Prostate gland (tissue), 2 donors: ENCODE data around the gene FUZ. TPM values are rescaled to one million over a fixed set of nuclear protein-coding genes. Genes with fewer than 3 reads are reported as not detected.

Experiments
- DNase-seq: peaks from one replicate; pipeline ENCODE4 v3.0.0-alpha.2; 2019; ENCODE audit warnings: low spot score
- H3K27ac ChIP-seq, 2 donors: fragments of 200-600 bp; sonication (generic); 2 replicates each; pipeline ENCODE4 v1.5.1; 2017 to 2019
- H3K27me3 ChIP-seq: fragments of 200-600 bp; sonication (generic); replicated peaks from 2 replicates; pipeline ENCODE4 v1.5.1; 2019; ENCODE audit not compliant: insufficient read depth
- H3K36me3 ChIP-seq, 2 donors: fragments of 200-600 bp; sonication (generic); 1 replicate in 1 of 2; 2 replicates in 1 of 2; pipeline versions ENCODE4 v1.5.1 to v1.8.1; 2017 to 2019
- H3K4me1 ChIP-seq: fragments of 200-600 bp; sonication (generic); replicated peaks from 2 replicates; pipeline ENCODE4 v1.5.1; 2019
- H3K4me3 ChIP-seq, 2 donors: fragments of 200-600 bp; sonication (generic); 2 replicates each; pipeline ENCODE4 v1.5.1; 2017 to 2019
- H3K9me3 ChIP-seq: fragments of 200-600 bp; sonication (generic); 2 replicates; pipeline ENCODE4 v1.5.1; 2017
- CTCF ChIP-seq, 4 experiments: fragments of 200-600 bp in 2 of 4; fragments of 450-650 bp in 2 of 4; sonication (generic) in 2 of 4; IDR thresholded peaks; 1 replicate in 3 of 4; 2 replicates in 1 of 4; pipeline ENCODE4 v1.5.1; 2016 to 2019; ENCODE audit warnings: antibody characterized with exemption in 4 of 4, mild to moderate bottlenecking in 2 of 4, moderate library complexity in 2 of 4
- POLR2A ChIP-seq: fragments of 450-650 bp; IDR thresholded peaks from one replicate; pipeline ENCODE4 v1.6.1; 2016; ENCODE audit warnings: antibody characterized with exemption, mild to moderate bottlenecking
- POLR2AphosphoS5 ChIP-seq: sonication (generic); formaldehyde crosslinking; IDR thresholded peaks from one replicate; pipeline ENCODE4 v1.6.1; 2017; ENCODE audit warnings: antibody characterized with exemption
- WGBS: methylation state at CpG from one replicate; pipeline ENCODE4 v1.1.5; 2018; 5-methylcytosine and 5-hydroxymethylcytosine counted together
- intact Hi-C: fragments of 100-400 bp; cut with DNase I; formaldehyde crosslinking; loops from one replicate; pipeline ENCODE4 v1.14.2; 2022
- total RNA-seq, 2 donors: library from RNA; depleted of rRNA; stranded (reverse); fragments of >200 nt; gene quantifications; one replicate each; pipeline ENCODE4 v1.1.0, GENCODE V29; 2016

Gene FUZ
- total RNA-seq, 2 donors from 2014 or later, result 39.2 to 45.4 TPM

- TF ChIP-seq POLR2A (no peak), POLR2AphosphoS5 (no peak), CTCF (IDR thresholded peaks at IDR 0.05) (no peak)
- Histone ChIP-seq H3K27ac (no peak overlapping the region), H3K36me3 (peaks cover 12 to 20% of the 10 kb centered on the region in 2 donors), H3K27me3 (no peaks in the 10 kb centered on the region), H3K4me1 (no peaks in the 10 kb centered on the region), H3K9me3 (no peaks in the 10 kb centered on the region), H3K4me3 (no peak overlapping the region)
- no peak for DNase-seq
- WGBS, result 92% methylated on average over 22 of the region's 22 CpGs
- intact Hi-C loops, result no loop called here
Measured at GRCh38 chr19:49792829-49793560, 20.1 kb downstream of the FUZ start.

DNA sequence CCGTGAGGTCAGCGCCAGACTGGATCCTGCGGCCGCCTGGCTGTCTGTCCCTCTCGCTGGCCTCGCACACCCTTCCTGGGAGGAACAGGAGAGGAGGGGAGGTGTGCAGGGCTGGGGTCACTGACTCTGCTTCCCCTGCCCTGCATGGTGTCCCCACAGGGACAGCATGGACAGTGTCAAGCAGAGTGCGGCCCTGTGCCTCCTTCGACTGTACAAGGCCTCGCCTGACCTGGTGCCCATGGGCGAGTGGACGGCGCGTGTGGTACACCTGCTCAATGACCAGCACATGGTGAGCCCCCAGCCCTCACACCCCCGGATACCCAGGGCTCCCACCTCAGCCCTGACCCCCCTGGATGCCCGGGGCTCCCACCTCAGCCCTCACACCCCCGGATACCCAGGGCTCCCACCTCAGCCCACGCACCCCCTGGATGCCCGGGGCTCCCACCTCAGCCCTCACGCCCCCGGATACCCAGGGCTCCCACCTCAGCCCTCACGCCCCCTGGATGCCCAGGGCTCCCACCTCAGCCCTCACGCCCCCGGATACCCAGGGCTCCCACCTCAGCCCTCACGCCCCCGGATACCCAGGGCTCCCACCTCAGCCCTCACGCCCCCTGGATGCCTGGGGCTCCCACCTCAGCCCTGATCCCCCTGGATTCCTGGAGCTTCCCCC, 21.2 kb downstream of the FUZ start:
- no peak overlapping the region for H3K4me3 ChIP-seq
- H3K9me3 ChIP-seq, result no peaks in the 10 kb centered on the region
- H3K27ac ChIP-seq, result no peak overlapping the region
- H3K4me1 ChIP-seq, result no peaks in the 10 kb centered on the region
- TF ChIP-seq POLR2AphosphoS5 (no peak), CTCF (IDR thresholded peaks at IDR 0.05) (no peak), POLR2A (no peak)
- WGBS, result 94% methylated on average over 25 of the region's 26 CpGs
- H3K36me3 ChIP-seq, result peaks cover 12 to 20% of the 10 kb centered on the region in 2 donors
- intact Hi-C loops, result no loop called here
- no peak for DNase-seq
- H3K27me3 ChIP-seq, result no peaks in the 10 kb centered on the region

DNA sequence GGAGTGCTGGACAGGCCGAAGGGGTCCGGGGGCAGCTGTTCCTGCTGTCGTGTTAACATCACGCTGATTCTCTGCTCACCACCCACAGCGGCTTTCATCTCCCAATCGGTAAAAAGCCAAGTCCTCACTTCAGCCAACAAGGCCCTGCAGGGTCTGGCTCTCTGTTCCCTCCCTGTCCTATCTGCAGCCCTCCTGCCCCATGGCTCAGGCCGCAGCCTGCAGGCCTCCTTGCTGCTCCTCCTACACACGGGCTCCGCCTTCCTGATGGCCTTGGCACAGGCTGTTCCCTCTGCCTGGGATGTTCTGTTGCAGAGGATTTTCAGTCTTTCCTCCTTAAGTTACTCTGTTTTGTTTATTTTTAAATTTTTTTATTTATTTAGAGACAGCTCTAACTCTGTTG, 22.2 kb downstream of the FUZ start:
- TF ChIP-seq POLR2AphosphoS5 (peak; percentile 7), CTCF (IDR thresholded peaks at IDR 0.05) (no peak)
- no peak for DNase-seq
- Histone ChIP-seq H3K27ac (peak overlapping the region in 1 of 2 donors; percentile 23), H3K27me3 (no peaks in the 10 kb centered on the region), H3K4me3 (no peak overlapping the region), H3K36me3 (peaks cover 11 to 15% of the 10 kb centered on the region in 2 donors), H3K9me3 (no peaks in the 10 kb centered on the region), H3K4me1 (no peaks in the 10 kb centered on the region)
- intact Hi-C loops, result no loop called here
- WGBS, result 64% methylated on average over 9 of the region's 9 CpGs

DNA sequence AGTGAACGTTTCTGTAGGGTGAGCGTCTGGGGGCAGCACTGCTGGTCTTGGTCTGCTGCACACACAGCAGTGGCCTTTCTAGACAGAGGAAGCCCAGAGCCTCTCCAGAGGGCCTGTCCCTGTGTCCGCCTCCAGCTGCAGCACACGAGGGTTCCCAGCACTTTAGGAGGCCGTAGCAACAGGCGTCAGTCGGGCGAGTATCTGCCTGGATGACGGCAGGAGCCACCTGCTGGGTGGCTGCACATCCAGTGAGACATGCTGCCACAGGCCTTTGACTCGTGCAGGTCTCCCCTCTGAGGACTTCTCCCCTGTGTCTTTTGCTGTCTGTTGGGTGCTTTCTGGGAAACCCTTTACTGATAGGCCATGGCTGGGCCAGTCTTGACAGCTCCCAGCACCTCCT, 24.2 kb downstream of the FUZ start:
- H3K36me3 ChIP-seq, result peaks cover 0 to 15% of the 10 kb centered on the region in 2 donors
- no peak for TF ChIP-seq POLR2AphosphoS5
- TF ChIP-seq CTCF (IDR thresholded peaks at IDR 0.05), result no peak
- 73% methylated on average over 10 of the region's 10 CpGs for WGBS
- no peak overlapping the region for H3K4me3 ChIP-seq
- intact Hi-C loops, result no loop called here
- H3K4me1 ChIP-seq, result no peaks in the 10 kb centered on the region
- DNase-seq, result no peak
- H3K9me3 ChIP-seq, result no peaks in the 10 kb centered on the region
- H3K27ac ChIP-seq, result no peak overlapping the region
- H3K27me3 ChIP-seq, result no peaks in the 10 kb centered on the region

DNA sequence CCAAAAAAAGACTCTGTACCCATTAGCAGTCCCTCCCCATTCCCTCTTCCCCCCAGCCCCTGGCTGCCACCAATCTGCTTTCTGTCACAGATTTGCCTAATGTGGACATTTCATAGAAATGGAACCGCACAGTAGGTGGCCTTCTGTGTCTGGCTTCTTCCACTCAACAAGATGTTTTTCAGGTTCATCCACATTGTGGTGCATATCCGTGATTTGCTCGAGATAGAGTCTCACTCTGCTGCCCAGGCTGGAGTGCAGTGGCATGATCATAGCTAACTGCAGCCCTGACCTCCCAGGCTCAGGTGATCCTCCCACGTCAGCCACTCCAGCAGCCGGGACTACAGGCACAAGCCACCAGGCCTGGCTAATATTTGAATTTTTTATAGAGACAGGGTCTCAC, 25.3 kb downstream of the FUZ start:
- Histone ChIP-seq H3K27me3 (no peaks in the 10 kb centered on the region), H3K4me3 (no peak overlapping the region), H3K4me1 (no peaks in the 10 kb centered on the region), H3K36me3 (peaks cover 0 to 8% of the 10 kb centered on the region in 2 donors), H3K9me3 (no peaks in the 10 kb centered on the region), H3K27ac (no peak overlapping the region)
- DNase-seq, result no peak
- intact Hi-C loops, result no loop called here
- no peak for TF ChIP-seq POLR2AphosphoS5
- TF ChIP-seq CTCF (IDR thresholded peaks at IDR 0.05), result no peak
- TF ChIP-seq POLR2A, result no peak
- 71% methylated on average over 5 of the region's 5 CpGs for WGBS
